A549 (cell line): ENCODE results near the gene MYO1D. TPM values are rescaled to one million over a fixed set of nuclear protein-coding genes. Genes with fewer than 3 reads are reported as not detected.
"Not testable (repeated sequence)": the region's sequence is repeated elsewhere in the genome, so short reads cannot be mapped to it uniquely, and the experiment has no call there.

Experiments
- ATAC-seq, 2 experiments: fragments of 200-7000 bp in 1 of 2; fragments of >200 bp in 1 of 2; cut with Nextera tagmentation in 1 of 2; cut with Tn5 transposase in 1 of 2; 3 replicates each; pipeline versions ENCODE4 v1.8.0 to v1.9.1; 2018 to 2020; ENCODE audit warnings: mild to moderate bottlenecking in 1 of 2, moderate library complexity in 1 of 2
- CTCF ChIA-PET: fragments of 300-600 bp; sonication (Branson Sonifier 250); formaldehyde crosslinking; extraction: SDS; loops from one replicate; lab custom pipeline; 2021; ENCODE audit warnings: antibody characterized with exemption, inconsistent platforms; lab: Yijun Ruan, JAX
- POLR2A ChIA-PET: fragments of 350-600 bp; formaldehyde crosslinking; extraction: SDS; loops from one replicate; lab custom pipeline; 2021; ENCODE audit warnings: antibody characterized with exemption, inconsistent platforms; lab: Yijun Ruan, JAX
- DNase-seq, 2 experiments: peaks; one replicate each; pipeline versions ENCODE4 v3.0.0 to v3.0.0-alpha.2; 2011 to 2016; ENCODE audit warnings: low read depth in 1 of 2, low spot score in 1 of 2
- FAIRE-seq: peaks from 2 replicates; lab custom pipeline; 2011; peaks lifted over from hg19 to GRCh38; lab: Jason Lieb, UNC
- H3K27ac ChIP-seq, 2 experiments: fragments of >200 bp; sonication (Bioruptor Twin); formaldehyde crosslinking; 3 replicates each; pipeline ENCODE4 v1.5.1; 2016 to 2017
- H3K4me1 ChIP-seq: fragments of >200 bp; sonication (Bioruptor Twin); formaldehyde crosslinking; 3 replicates; pipeline ENCODE4 v1.6.1; 2016
- H3K4me2 ChIP-seq: fragments of >200 bp; sonication (Bioruptor Twin); formaldehyde crosslinking; 3 replicates; pipeline ENCODE4 v1.6.1; 2016
- H3K4me3 ChIP-seq: fragments of >200 bp; sonication (Bioruptor Twin); formaldehyde crosslinking; 3 replicates; pipeline ENCODE4 v1.5.1; 2016
- H3K9me3 ChIP-seq: fragments of >200 bp; sonication (Bioruptor Twin); formaldehyde crosslinking; 3 replicates; pipeline ENCODE4 v1.6.1; 2016
- BCL3 ChIP-seq: fragments of >200 bp; sonication (Bioruptor Twin); formaldehyde crosslinking; IDR thresholded peaks from 3 replicates; pipeline ENCODE4 v1.6.1; 2016
- BHLHE40 ChIP-seq: IDR thresholded peaks from 2 replicates; pipeline ENCODE4 v1.6.1; 2012; ENCODE audit warnings: low read depth, low read length, inconsistent platforms
- CBX8 ChIP-seq: fragments of 200-600 bp; sonication (generic); IDR thresholded peaks from 2 replicates; pipeline ENCODE4 v1.6.1; 2016
- CEBPB ChIP-seq, 2 experiments: fragments of >200 bp in 1 of 2; sonication (Bioruptor Twin) in 1 of 2; formaldehyde crosslinking in 1 of 2; IDR thresholded peaks; 2 replicates each; pipeline ENCODE4 v1.6.1; 2012 to 2016
- CHD2 ChIP-seq: fragments of 150-350 bp; IDR thresholded peaks from 2 replicates; pipeline ENCODE4 v1.6.1; 2014; ENCODE audit warnings: low read length; ENCODE audit not compliant: partially characterized antibody
- CTCF ChIP-seq: fragments of >200 bp; sonication (Bioruptor Twin); formaldehyde crosslinking; IDR thresholded peaks from 3 replicates; pipeline ENCODE4 v1.5.1; 2016
- E2F6 ChIP-seq: IDR thresholded peaks from 2 replicates; pipeline ENCODE4 v1.6.1; 2012; ENCODE audit warnings: low read depth, borderline replicate concordance
- ELK1 ChIP-seq: fragments of 150-350 bp; IDR thresholded peaks from 2 replicates; pipeline ENCODE4 v1.6.1; 2014; ENCODE audit warnings: low read depth, mild to moderate bottlenecking, low read length
- ESRRA ChIP-seq: fragments of 150-350 bp; IDR thresholded peaks from 2 replicates; pipeline ENCODE4 v1.6.1; 2014; ENCODE audit warnings: mild to moderate bottlenecking, low read length, borderline replicate concordance
- FOSL2 ChIP-seq, 2 experiments: fragments of 450-650 bp in 1 of 2; fragments of >200 bp in 1 of 2; sonication (Bioruptor Twin) in 1 of 2; formaldehyde crosslinking; IDR thresholded peaks; 2 replicates each; pipeline versions ENCODE4 v1.5.0 to v1.6.1; 2016 to 2020; ENCODE audit warnings: mild to moderate bottlenecking in 1 of 2, moderate library complexity in 1 of 2
- GATA3 ChIP-seq: IDR thresholded peaks from 2 replicates; pipeline ENCODE4 v1.6.1; 2012; ENCODE audit warnings: borderline replicate concordance
- HES2 ChIP-seq: fragments of >200 bp; sonication (Bioruptor Twin); formaldehyde crosslinking; IDR thresholded peaks from 2 replicates; pipeline ENCODE4 v1.6.1; 2016
- JUN ChIP-seq, 2 experiments: fragments of >200 bp; sonication (Bioruptor Twin); formaldehyde crosslinking; IDR thresholded peaks; 2 replicates in 1 of 2; 3 replicates in 1 of 2; pipeline ENCODE4 v1.6.1; 2016 to 2017
- KDM5A ChIP-seq: fragments of 200-600 bp; sonication (generic); IDR thresholded peaks from 2 replicates; pipeline ENCODE4 v1.6.1; 2016; ENCODE audit warnings: antibody characterized with exemption, mild to moderate bottlenecking
- MAFK ChIP-seq: fragments of 450-650 bp; IDR thresholded peaks from 2 replicates; pipeline ENCODE4 v1.6.1; 2014; ENCODE audit not compliant: partially characterized antibody
- NPAS2 ChIP-seq: fragments of 250-450 bp; sonication (Bioruptor Pico); IDR thresholded peaks from 2 replicates; pipeline ENCODE4 v1.8.0; 2022; ENCODE audit warnings: mild to moderate bottlenecking, moderate library complexity, borderline replicate concordance
- NR3C1 ChIP-seq: fragments of >200 bp; sonication (Bioruptor Twin); formaldehyde crosslinking; IDR thresholded peaks from 3 replicates; pipeline ENCODE4 v1.6.1; 2017
- PBX3 ChIP-seq: IDR thresholded peaks from 2 replicates; pipeline ENCODE4 v1.6.1; 2012
- PHF8 ChIP-seq: fragments of 200-600 bp; sonication (generic); IDR thresholded peaks from 2 replicates; pipeline ENCODE4 v1.6.1; 2016; ENCODE audit warnings: low read depth, mild to moderate bottlenecking, antibody characterized with exemption, moderate library complexity, borderline replicate concordance
- POLR2AphosphoS2 ChIP-seq: conservative IDR thresholded peaks from 2 replicates; pipeline ENCODE4 v1.6.1; 2012; ENCODE audit warnings: low read length, improper control_type of control experiment, inconsistent platforms
- RFX5 ChIP-seq: fragments of 450-650 bp; IDR thresholded peaks from 2 replicates; pipeline ENCODE4 v1.7.1; 2014; ENCODE audit warnings: antibody characterized with exemption, mild to moderate bottlenecking, moderate library complexity
- SREBF2 ChIP-seq: fragments of 450-650 bp; IDR thresholded peaks from 2 replicates; pipeline ENCODE4 v1.6.1; 2014; ENCODE audit warnings: mild to moderate bottlenecking, moderate library complexity
- TP53 ChIP-seq: fragments of 250-450 bp; sonication (Bioruptor Pico); IDR thresholded peaks from 2 replicates; pipeline ENCODE4 v1.5.0; 2021; ENCODE audit warnings: mild to moderate bottlenecking, moderate library complexity
- ZC3H11A ChIP-seq: fragments of 450-650 bp; IDR thresholded peaks from 2 replicates; pipeline ENCODE4 v1.6.1; 2014; ENCODE audit warnings: antibody characterized with exemption, mild to moderate bottlenecking
- ZFP36 ChIP-seq: fragments of 450-650 bp; IDR thresholded peaks from 2 replicates; pipeline ENCODE4 v1.6.1; 2014; ENCODE audit warnings: borderline replicate concordance; ENCODE audit not compliant: partially characterized antibody
- WGBS: methylation state at CpG from one replicate; pipeline ENCODE4 v1.1.6; 2017; ENCODE audit errors: missing lambda C conversion rate; 5-methylcytosine and 5-hydroxymethylcytosine counted together
- polyA plus RNA-seq, 4 experiments: library from polyadenylated mRNA; depleted of rRNA in 3 of 4; stranded (reverse); fragments of >200 nt; fragmentation: RNase III in 1 of 4; extraction: RNeasy Plus Mini Kit Qiagen cat#74134 plus additional on column Dnase treatment in 1 of 4; gene quantifications; 2 replicates in 3 of 4; 3 replicates in 1 of 4; pipeline ENCODE4 v1.2.3, GENCODE V29; 2011 to 2017

Gene MYO1D
- polyA plus RNA-seq, 2 of the 4 experiments (the other 2 are of a cell fraction), result 2.8 to 4.2 TPM

- H3K4me1 ChIP-seq, result no peaks in the 10 kb centered on the region
- H3K4me2 ChIP-seq, result no peak overlapping the region
- no peak overlapping the region for H3K4me3 ChIP-seq
- FAIRE-seq (no peak), ATAC-seq (no peak), DNase-seq (no peak)
- WGBS, result 76% methylated on average over 10 of the region's 10 CpGs
- H3K9me3 ChIP-seq, result no peaks in the 10 kb centered on the region
- POLR2A ChIA-PET, result interaction anchor here (0.7 kb wide), 2 partner anchors 27 to 434 kb away, joined by 5 to 8 read pairs; partner anchors contain the start of gene CDK5R1
- no peak overlapping the region for H3K27ac ChIP-seq
- TF ChIP-seq PHF8 (no peak), JUN (IDR thresholded peaks at IDR 0.05) (no peak), RFX5 (no peak), BHLHE40 (no peak), TP53 (no peak), ELK1 (no peak), KDM5A (no peak), HES2 (no peak), ESRRA (no peak), CBX8 (no peak), BCL3 (no peak), ZC3H11A (no peak), NPAS2 (CRISPR knock-in tag) (no peak), GATA3 (no peak), SREBF2 (no peak), CEBPB (IDR thresholded peaks at IDR 0.05) (no peak), E2F6 (no peak), NR3C1 (no peak), POLR2AphosphoS2 (no peak)
- CTCF ChIA-PET, result interaction anchor here (0.6 to 1.5 kb wide), 3 partner anchors 37 to 336 kb away, joined by 3 to 5 read pairs (median 4); no protein-coding TSS in a partner anchor
These were observed 44.1 kb upstream of the MYO1D start for GRCh38 chr17:32921017-32921416.

- Histone ChIP-seq H3K4me2 (no peak overlapping the region), H3K27ac (no peak overlapping the region), H3K4me1 (no peaks in the 10 kb centered on the region), H3K9me3 (no peaks in the 10 kb centered on the region), H3K4me3 (no peak overlapping the region)
- no peak for DNase-seq
- WGBS, result 78% methylated on average over 8 of the region's 8 CpGs
- ChIA-PET POLR2A (interaction anchor here (0.7 kb wide), 1 partner anchor 27 kb away, joined by 8 read pairs; no protein-coding TSS in a partner anchor), CTCF (interaction anchor here (0.7 to 3.4 kb wide), 4 partner anchors 11 to 335 kb away, joined by 3 to 20 read pairs (median 4); partner anchors contain the start of gene MYO1D)
- no peak for FAIRE-seq
- no peak for ATAC-seq
- TF ChIP-seq MAFK (no peak), BHLHE40 (no peak), FOSL2 (IDR thresholded peaks at IDR 0.05) (no peak), FOSL2 (CRISPR knock-in tag; IDR thresholded peaks at IDR 0.05) (no peak), ZFP36 (no peak), ELK1 (no peak), CTCF (no peak), KDM5A (no peak), JUN (IDR thresholded peaks at IDR 0.05) (no peak), PBX3 (no peak), SREBF2 (no peak), CHD2 (no peak)
These were observed 43.4 kb upstream of the MYO1D start for GRCh38 chr17:32920293-32920692.

- H3K4me3 ChIP-seq, H3K4me1 ChIP-seq, ATAC-seq, FAIRE-seq, H3K9me3 ChIP-seq, H3K4me2 ChIP-seq, DNase-seq, POLR2A ChIA-PET, H3K27ac ChIP-seq: not testable (repeated sequence)
- 91% methylated on average over 4 of the region's 4 CpGs for WGBS
- CTCF ChIA-PET, result interaction anchor here (0.9 to 3.4 kb wide), 3 partner anchors 10 to 78 kb away, joined by 3 to 20 read pairs (median 3); partner anchors contain the start of gene MYO1D
These were observed 43.0 kb upstream of the MYO1D start for GRCh38 chr17:32919876-32920275.
